Right hindlimb (tissue), 1 donor: ENCODE measurements around the gene LAMB1.
"Not testable (repeated sequence)": the region's sequence is repeated elsewhere in the genome, so short reads cannot be mapped to it uniquely, and the experiment has no call there.

ENCODE experiments used
- DNase-seq: peaks from one replicate; pipeline ENCODE4 v3.0.0-alpha.2; 2018

Gene LAMB1

GRCh38 chr7:107939573-107940489, 63.1 kb downstream of the LAMB1 start:
- DNase-seq = no peak

- peak; percentile 50 for DNase-seq
These were observed 64.3 kb downstream of the LAMB1 start for GRCh38 chr7:107938456-107939250.

GRCh38 chr7:107937531-107937930, 65.4 kb downstream of the LAMB1 start:
- DNase-seq = peak; percentile 43

- DNase-seq = no peak
These were observed 66.6 kb downstream of the LAMB1 start for GRCh38 chr7:107936312-107936711.

- DNase-seq = no peak
These were observed 67.8 kb downstream of the LAMB1 start for GRCh38 chr7:107934991-107935770.

- no peak for DNase-seq
These were observed 69.5 kb downstream of the LAMB1 start for GRCh38 chr7:107933386-107934013.

- no peak for DNase-seq
These were observed 70.2 kb downstream of the LAMB1 start for GRCh38 chr7:107932805-107933204.

- peak; percentile 49 for DNase-seq
These were observed 71.0 kb downstream of the LAMB1 start for GRCh38 chr7:107931740-107932515.

- no peak for DNase-seq
These were observed 76.5 kb downstream of the LAMB1 start for GRCh38 chr7:107926481-107926880.

GRCh38 chr7:107924841-107925504, 78.0 kb downstream of the LAMB1 start:
- DNase-seq = no peak

- no peak for DNase-seq
These were observed 80.1 kb downstream of the LAMB1 start for GRCh38 chr7:107922886-107923285.

GRCh38 chr7:107921826-107922225, 81.1 kb downstream of the LAMB1 start:
- DNase-seq = not testable (repeated sequence)

- no peak for DNase-seq
These were observed 82.8 kb downstream of the LAMB1 start for GRCh38 chr7:107920048-107920772.

- no peak for DNase-seq
These were observed 84.0 kb downstream of the LAMB1 start for GRCh38 chr7:107918948-107919347.

- DNase-seq = no peak
These were observed 85.0 kb downstream of the LAMB1 start for GRCh38 chr7:107917763-107918651.

- DNase-seq = no peak
These were observed 87.4 kb downstream of the LAMB1 start for GRCh38 chr7:107915541-107915940.

- DNase-seq = no peak
These were observed 88.1 kb downstream of the LAMB1 start for GRCh38 chr7:107914831-107915230.

GRCh38 chr7:107913851-107914250, 89.1 kb downstream of the LAMB1 start:
- DNase-seq = no peak

- DNase-seq = no peak
These were observed 91.0 kb downstream of the LAMB1 start for GRCh38 chr7:107911981-107912380.
